A673 (cell line): ENCODE results near the gene RARRES2. TPM values are rescaled to one million over a fixed set of nuclear protein-coding genes. Genes with fewer than 3 reads are reported as not detected.
A peak's percentile ranks its signal among the peaks of the same experiment; 100 is the strongest.

Source experiments
- BruUV-seq: library from RNA; stranded (reverse); fragments of 400-500 nt; replicated peaks from 2 replicates; lab custom pipeline; 2021; lab: Mats Ljungman, UMichigan
- CTCF ChIA-PET: fragments of 300-600 bp; sonication (Branson Sonifier 250); formaldehyde crosslinking; loops from one replicate; lab custom pipeline; 2022; ENCODE audit warnings: antibody characterized with exemption; lab: Charles Lee
- POLR2A ChIA-PET: fragments of 300-600 bp; sonication (Branson Sonifier 250); formaldehyde crosslinking; loops from one replicate; lab custom pipeline; 2022; ENCODE audit warnings: antibody characterized with exemption; ENCODE audit not compliant: low non-redundant PET; lab: Charles Lee
- DNase-seq: peaks from one replicate; pipeline ENCODE4 v3.0.0-alpha.2; 2015; ENCODE audit warnings: low spot score
- H3K27ac ChIP-seq: fragments of 200-600 bp; sonication (generic); 2 replicates; pipeline ENCODE4 v1.5.1; 2016; ENCODE audit warnings: mixed run types, low read depth, mild to moderate bottlenecking, mixed read lengths, antibody characterized with exemption, low read length; ENCODE audit not compliant: poor library complexity, severe bottlenecking
- H3K27me3 ChIP-seq: fragments of 200-600 bp; sonication (generic); replicated peaks from 2 replicates; pipeline ENCODE4 v1.6.1; 2017; ENCODE audit warnings: mixed run types, low read depth, mild to moderate bottlenecking, mixed read lengths, antibody characterized with exemption, low read length; ENCODE audit not compliant: insufficient read depth, poor library complexity
- H3K36me3 ChIP-seq: fragments of 200-600 bp; sonication (generic); 2 replicates; pipeline ENCODE4 v1.6.1; 2016; ENCODE audit warnings: mixed run types, mild to moderate bottlenecking, mixed read lengths, antibody characterized with exemption, low read length; ENCODE audit not compliant: insufficient read depth, poor library complexity, severe bottlenecking
- H3K4me1 ChIP-seq: fragments of 200-600 bp; sonication (generic); 2 replicates; pipeline ENCODE4 v1.6.1; 2017; ENCODE audit warnings: mixed run types, mild to moderate bottlenecking, mixed read lengths, antibody characterized with exemption, low read length; ENCODE audit not compliant: insufficient read depth, poor library complexity, severe bottlenecking
- H3K4me3 ChIP-seq: fragments of 200-600 bp; sonication (generic); 2 replicates; pipeline ENCODE4 v1.5.1; 2016; ENCODE audit warnings: low read depth, mixed run types, mild to moderate bottlenecking, mixed read lengths, low read length; ENCODE audit not compliant: poor library complexity, severe bottlenecking
- H3K9me3 ChIP-seq: fragments of 200-600 bp; sonication (generic); 2 replicates; pipeline ENCODE4 v1.6.1; 2016; ENCODE audit warnings: mixed run types, low read depth, mild to moderate bottlenecking, mixed read lengths, antibody characterized with exemption, low read length; ENCODE audit not compliant: poor library complexity, severe bottlenecking
- EZH2 ChIP-seq: fragments of 200-600 bp; sonication (generic); IDR thresholded peaks from 2 replicates; pipeline ENCODE4 v1.6.1; 2017; ENCODE audit warnings: borderline replicate concordance, low read depth, mild to moderate bottlenecking, mixed read lengths, antibody characterized with exemption, low read length; ENCODE audit not compliant: poor library complexity, severe bottlenecking
- intact Hi-C: fragments of 100-400 bp; cut with micrococcal nuclease; formaldehyde crosslinking; loops from one replicate; pipeline ENCODE4 v1.10.0; 2022; ENCODE audit not compliant: unreplicated experiment
- total RNA-seq: library from RNA; stranded (reverse); gene quantifications from 2 replicates; pipeline ENCODE4 v1.2.3, GENCODE V29; 2021
- TF ChIP-seq, protein P1 (sequence below): fragments of 300-800, 200-600 bp; sonication (generic); conservative IDR thresholded peaks from 2 replicates; pipeline ENCODE4 v1.5.1; 2017; ENCODE audit warnings: low read depth, mild to moderate bottlenecking, antibody characterized with exemption, low read length, moderate library complexity, mixed read lengths

The RARRES2 gene
- total RNA-seq, 1 experiment from 2014 or later: not detected

DNA sequence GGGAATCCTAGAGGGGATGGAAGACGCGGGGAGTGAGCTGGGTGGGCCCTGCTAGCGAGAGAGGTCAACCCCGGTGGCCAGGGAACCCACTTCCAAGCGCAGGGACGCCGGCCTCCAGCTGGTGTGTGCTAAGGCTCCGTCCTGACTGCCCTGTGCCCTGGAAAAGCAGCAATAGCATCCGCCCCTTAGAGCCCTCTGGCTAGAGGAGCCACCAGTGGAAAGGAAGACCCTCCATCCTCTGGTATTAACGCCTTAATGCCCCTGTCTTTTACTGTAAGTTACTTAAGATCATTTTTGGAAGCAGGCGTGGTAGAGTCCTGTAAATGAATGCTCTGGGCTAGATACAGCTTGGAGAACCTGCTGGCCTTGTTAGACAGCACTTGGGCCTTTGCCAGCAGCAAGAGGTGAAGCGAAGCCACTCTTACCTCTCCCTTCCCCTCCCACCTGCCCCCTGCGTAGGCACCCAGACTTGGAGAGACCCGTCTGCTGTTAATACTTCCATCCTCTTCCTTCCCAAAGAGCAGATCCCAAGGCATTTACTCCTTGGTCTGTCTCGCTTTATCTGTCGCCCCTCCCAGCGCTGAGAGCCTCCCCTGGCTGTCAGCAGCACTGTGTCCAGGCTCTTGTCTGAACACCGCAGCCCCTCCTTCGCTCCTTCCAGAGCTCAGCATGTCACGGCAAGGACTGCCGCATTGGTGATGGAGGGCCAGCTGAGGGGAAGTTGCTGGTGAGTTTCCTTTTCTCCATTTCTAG lies 31.8 kb upstream of the RARRES2 start:
- POLR2A ChIA-PET: no interaction called here
- DNase-seq: no peak
- H3K36me3 ChIP-seq: peaks cover 28% of the 10 kb centered on the region
- no peak overlapping the region for H3K4me3 ChIP-seq
- TSS peak; percentile 9 for BruUV-seq
- TF ChIP-seq EZH2: no peak
- intact Hi-C loops: no loop called here
- H3K27me3 ChIP-seq: no peaks in the 10 kb centered on the region
- no peaks in the 10 kb centered on the region for H3K9me3 ChIP-seq
- H3K4me1 ChIP-seq: peaks cover 27% of the 10 kb centered on the region
- H3K27ac ChIP-seq: no peak overlapping the region
- CTCF ChIA-PET: no interaction called here

DNA sequence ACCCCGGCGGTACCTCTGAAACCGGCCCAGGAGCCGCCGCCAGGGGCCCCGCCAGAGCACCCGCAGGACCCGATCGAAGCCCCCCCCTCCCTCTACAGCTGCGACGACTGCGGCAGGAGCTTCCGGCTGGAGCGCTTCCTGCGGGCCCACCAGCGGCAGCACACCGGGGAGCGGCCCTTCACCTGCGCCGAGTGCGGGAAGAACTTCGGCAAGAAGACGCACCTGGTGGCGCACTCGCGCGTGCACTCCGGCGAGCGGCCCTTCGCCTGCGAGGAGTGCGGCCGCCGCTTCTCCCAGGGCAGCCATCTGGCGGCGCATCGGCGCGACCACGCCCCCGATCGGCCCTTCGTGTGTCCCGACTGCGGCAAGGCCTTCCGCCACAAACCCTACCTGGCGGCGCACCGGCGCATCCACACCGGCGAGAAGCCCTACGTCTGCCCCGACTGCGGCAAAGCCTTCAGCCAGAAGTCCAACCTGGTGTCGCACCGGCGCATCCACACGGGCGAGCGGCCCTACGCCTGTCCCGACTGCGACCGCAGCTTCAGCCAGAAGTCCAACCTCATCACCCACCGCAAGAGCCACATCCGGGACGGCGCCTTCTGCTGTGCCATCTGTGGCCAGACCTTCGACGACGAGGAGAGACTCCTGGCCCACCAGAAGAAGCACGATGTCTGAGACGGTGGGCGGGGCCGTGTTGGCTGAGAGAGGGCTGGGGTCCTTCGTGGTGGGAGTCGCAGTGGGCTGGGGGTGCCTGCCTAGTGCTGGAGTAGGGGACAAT lies 31.0 kb upstream of the RARRES2 start:
- Histone ChIP-seq H3K9me3 (no peaks in the 10 kb centered on the region), H3K4me3 (no peak overlapping the region), H3K27me3 (no peaks in the 10 kb centered on the region), H3K27ac (no peak overlapping the region), H3K36me3 (peaks cover 28% of the 10 kb centered on the region), H3K4me1 (peaks cover 28% of the 10 kb centered on the region)
- no TSS peak for BruUV-seq
- intact Hi-C loops: no loop called here
- DNase-seq: no peak
- ChIA-PET CTCF (no interaction called here), POLR2A (no interaction called here)
- TF ChIP-seq EZH2: no peak
- TF ChIP-seq, protein P1, sequence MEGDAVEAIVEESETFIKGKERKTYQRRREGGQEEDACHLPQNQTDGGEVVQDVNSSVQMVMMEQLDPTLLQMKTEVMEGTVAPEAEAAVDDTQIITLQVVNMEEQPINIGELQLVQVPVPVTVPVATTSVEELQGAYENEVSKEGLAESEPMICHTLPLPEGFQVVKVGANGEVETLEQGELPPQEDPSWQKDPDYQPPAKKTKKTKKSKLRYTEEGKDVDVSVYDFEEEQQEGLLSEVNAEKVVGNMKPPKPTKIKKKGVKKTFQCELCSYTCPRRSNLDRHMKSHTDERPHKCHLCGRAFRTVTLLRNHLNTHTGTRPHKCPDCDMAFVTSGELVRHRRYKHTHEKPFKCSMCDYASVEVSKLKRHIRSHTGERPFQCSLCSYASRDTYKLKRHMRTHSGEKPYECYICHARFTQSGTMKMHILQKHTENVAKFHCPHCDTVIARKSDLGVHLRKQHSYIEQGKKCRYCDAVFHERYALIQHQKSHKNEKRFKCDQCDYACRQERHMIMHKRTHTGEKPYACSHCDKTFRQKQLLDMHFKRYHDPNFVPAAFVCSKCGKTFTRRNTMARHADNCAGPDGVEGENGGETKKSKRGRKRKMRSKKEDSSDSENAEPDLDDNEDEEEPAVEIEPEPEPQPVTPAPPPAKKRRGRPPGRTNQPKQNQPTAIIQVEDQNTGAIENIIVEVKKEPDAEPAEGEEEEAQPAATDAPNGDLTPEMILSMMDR: no peak

DNA sequence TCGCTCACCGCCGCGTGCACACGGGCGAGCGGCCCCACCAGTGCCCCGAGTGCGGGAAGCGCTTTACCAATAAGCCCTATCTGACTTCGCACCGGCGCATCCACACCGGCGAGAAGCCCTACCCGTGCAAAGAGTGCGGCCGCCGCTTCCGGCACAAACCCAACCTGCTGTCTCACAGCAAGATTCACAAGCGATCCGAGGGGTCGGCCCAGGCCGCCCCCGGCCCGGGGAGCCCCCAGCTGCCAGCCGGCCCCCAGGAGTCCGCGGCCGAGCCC lies 30.5 kb upstream of the RARRES2 start:
- H3K4me1 ChIP-seq: peaks cover 32% of the 10 kb centered on the region
- peaks cover 28% of the 10 kb centered on the region for H3K36me3 ChIP-seq
- no peak overlapping the region for H3K4me3 ChIP-seq
- TF ChIP-seq EZH2: no peak
- TF ChIP-seq, protein P1: no peak
- H3K27ac ChIP-seq: no peak overlapping the region
- no TSS peak for BruUV-seq
- POLR2A ChIA-PET: no interaction called here
- intact Hi-C loops: no loop called here
- DNase-seq: no peak
- no peaks in the 10 kb centered on the region for H3K27me3 ChIP-seq
- H3K9me3 ChIP-seq: no peaks in the 10 kb centered on the region
- CTCF ChIA-PET: no interaction called here
